Activated gamma-delta T cell treated with anti-CD3 and anti-CD28 coated beads, Interleukin-2, amount 50 U/mL, for 16 hours (primary cell): ENCODE results near the gene MRGPRD.

Experiments
- DNase-seq: peaks from one replicate; pipeline ENCODE4 v3.0.0-alpha.2; 2020; ENCODE audit warnings: low read depth

Gene MRGPRD

GRCh38 chr11:68980776-68981065, at the start of gene MRGPRD:
Gene MRGPRD, minus strand, starts transcription at chr11:68980986. Its CDS starts 0 bp downstream, at chr11:68980986.
- DNase-seq: no peak

GRCh38 chr11:69030301-69030700, 49.5 kb upstream of the MRGPRD start:
- no peak for DNase-seq

GRCh38 chr11:69027704-69028372, 47.1 kb upstream of the MRGPRD start:
- DNase-seq: no peak

GRCh38 chr11:69024509-69024908, 43.7 kb upstream of the MRGPRD start:
- DNase-seq: no peak

- no peak for DNase-seq
Measured at GRCh38 chr11:69022260-69022659, 41.5 kb upstream of the MRGPRD start.

GRCh38 chr11:69018924-69019323, 38.1 kb upstream of the MRGPRD start:
- DNase-seq: no peak

GRCh38 chr11:69017951-69018350, 37.2 kb upstream of the MRGPRD start:
- no peak for DNase-seq

- DNase-seq: no peak
Measured at GRCh38 chr11:69014898-69015549, 34.2 kb upstream of the MRGPRD start.

- DNase-seq: no peak
Measured at GRCh38 chr11:69014084-69014851, 33.5 kb upstream of the MRGPRD start.

GRCh38 chr11:69013009-69013951, 32.5 kb upstream of the MRGPRD start, which contains the start of gene MRGPRF:
Gene MRGPRF, minus strand, starts transcription at chr11:69013246. Its CDS starts 3,345 bp downstream, at chr11:69009901.
- DNase-seq: no peak

- DNase-seq: no peak
Measured at GRCh38 chr11:69012092-69013008, 31.6 kb upstream of the MRGPRD start.

- no peak for DNase-seq
Measured at GRCh38 chr11:69011624-69012091, 30.9 kb upstream of the MRGPRD start.

GRCh38 chr11:69010964-69011623, 30.3 kb upstream of the MRGPRD start:
- DNase-seq: no peak

GRCh38 chr11:69010361-69010891, 29.6 kb upstream of the MRGPRD start:
- no peak for DNase-seq

GRCh38 chr11:69009441-69010211, 28.8 kb upstream of the MRGPRD start:
- no peak for DNase-seq

GRCh38 chr11:69008737-69009440, 28.1 kb upstream of the MRGPRD start:
- no peak for DNase-seq

GRCh38 chr11:69007975-69008381, 27.2 kb upstream of the MRGPRD start:
- no peak for DNase-seq

GRCh38 chr11:69006816-69007215, 26.0 kb upstream of the MRGPRD start:
- DNase-seq: no peak
